ENCODE results near the gene BAIAP2. TPM values are rescaled to one million over a fixed set of nuclear protein-coding genes. Genes with fewer than 3 reads are reported as not detected.

BAIAP2 gene
- total RNA-seq, 1 donor from 2014 or later, result 119 TPM

DNA sequence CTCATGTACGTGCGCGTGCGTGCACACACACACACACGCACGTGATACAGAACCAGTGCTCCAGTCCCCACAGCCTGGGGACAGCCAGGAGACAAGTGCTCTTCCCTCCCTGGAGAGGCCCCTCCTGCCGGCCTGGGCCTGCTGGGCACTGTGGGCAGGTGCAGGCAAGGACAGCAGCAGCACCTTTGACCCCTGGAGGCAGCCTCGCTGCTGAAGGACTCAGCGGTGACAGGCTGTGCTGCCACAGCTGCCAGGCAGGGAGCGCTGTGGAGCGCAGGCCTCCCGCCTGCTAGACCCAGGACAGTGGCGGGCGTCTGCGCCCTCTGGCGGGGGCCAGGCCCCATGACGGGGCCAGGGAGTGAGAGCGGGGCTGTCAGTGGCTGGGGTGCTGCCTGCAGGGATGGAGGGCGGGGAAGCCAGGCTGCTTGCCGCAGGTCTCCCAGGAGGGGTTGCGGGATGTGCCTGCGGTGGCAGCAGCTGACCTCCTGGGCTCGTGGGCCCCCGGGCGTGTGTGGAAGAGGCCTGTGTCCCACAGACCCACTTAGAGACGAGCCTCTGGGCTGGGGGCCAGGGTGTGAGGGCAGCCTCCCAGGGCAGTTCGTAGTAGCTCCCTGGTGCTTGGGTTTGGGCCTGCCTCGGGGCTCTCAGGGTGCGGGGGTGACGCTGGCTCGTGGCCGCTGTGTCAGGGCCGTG, 66.8 kb downstream of the BAIAP2 start:
- Histone ChIP-seq H3K27ac (no peak overlapping the region), H3K9me3 (no peaks in the 10 kb centered on the region), H3K27me3 (ENCODE audit: low read depth) (no peaks in the 10 kb centered on the region), H3K4me1 (peaks cover 14% of the 10 kb centered on the region), H3K4me3 (no peak overlapping the region), H3K36me3 (peaks cover 72% of the 10 kb centered on the region)
- intact Hi-C loops (cut with DNase I), result no loop called here
- TF ChIP-seq, protein P1, sequence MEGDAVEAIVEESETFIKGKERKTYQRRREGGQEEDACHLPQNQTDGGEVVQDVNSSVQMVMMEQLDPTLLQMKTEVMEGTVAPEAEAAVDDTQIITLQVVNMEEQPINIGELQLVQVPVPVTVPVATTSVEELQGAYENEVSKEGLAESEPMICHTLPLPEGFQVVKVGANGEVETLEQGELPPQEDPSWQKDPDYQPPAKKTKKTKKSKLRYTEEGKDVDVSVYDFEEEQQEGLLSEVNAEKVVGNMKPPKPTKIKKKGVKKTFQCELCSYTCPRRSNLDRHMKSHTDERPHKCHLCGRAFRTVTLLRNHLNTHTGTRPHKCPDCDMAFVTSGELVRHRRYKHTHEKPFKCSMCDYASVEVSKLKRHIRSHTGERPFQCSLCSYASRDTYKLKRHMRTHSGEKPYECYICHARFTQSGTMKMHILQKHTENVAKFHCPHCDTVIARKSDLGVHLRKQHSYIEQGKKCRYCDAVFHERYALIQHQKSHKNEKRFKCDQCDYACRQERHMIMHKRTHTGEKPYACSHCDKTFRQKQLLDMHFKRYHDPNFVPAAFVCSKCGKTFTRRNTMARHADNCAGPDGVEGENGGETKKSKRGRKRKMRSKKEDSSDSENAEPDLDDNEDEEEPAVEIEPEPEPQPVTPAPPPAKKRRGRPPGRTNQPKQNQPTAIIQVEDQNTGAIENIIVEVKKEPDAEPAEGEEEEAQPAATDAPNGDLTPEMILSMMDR (IDR thresholded peaks at IDR 0.05), result peak; percentile 99
- DNase-seq (peak; percentile 89), ATAC-seq (peak; percentile 78 to 91)

DNA sequence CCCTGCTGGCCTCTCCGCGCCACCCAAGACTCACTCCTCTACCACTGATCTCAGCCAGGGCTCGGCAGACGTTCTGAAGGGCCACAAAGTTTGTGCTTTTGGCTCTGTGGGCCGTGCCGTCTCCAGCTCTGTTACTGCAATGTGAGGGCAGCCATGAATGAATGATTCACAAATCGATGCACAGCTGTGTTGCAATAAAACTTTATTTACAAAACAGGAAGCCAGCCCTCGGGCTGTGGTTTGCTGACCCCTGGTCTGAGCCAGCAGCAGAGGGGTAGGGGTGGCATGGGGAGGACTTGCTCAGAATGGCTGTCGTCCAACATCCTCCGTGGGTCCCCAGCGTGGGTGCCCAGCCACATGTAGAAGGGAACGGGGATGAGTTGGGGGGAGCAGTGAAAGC, 67.4 kb downstream of the BAIAP2 start:
- no peak for ATAC-seq
- no peaks in the 10 kb centered on the region for H3K27me3 ChIP-seq (ENCODE audit: low read depth)
- no peaks in the 10 kb centered on the region for H3K9me3 ChIP-seq
- no peak overlapping the region for H3K4me3 ChIP-seq
- intact Hi-C loops (cut with DNase I), result no loop called here
- TF ChIP-seq, protein P1 (IDR thresholded peaks at IDR 0.05), result no peak
- H3K27ac ChIP-seq, result no peak overlapping the region
- H3K4me1 ChIP-seq, result peaks cover 8% of the 10 kb centered on the region
- H3K36me3 ChIP-seq, result peaks cover 78% of the 10 kb centered on the region
- DNase-seq, result no peak

DNA sequence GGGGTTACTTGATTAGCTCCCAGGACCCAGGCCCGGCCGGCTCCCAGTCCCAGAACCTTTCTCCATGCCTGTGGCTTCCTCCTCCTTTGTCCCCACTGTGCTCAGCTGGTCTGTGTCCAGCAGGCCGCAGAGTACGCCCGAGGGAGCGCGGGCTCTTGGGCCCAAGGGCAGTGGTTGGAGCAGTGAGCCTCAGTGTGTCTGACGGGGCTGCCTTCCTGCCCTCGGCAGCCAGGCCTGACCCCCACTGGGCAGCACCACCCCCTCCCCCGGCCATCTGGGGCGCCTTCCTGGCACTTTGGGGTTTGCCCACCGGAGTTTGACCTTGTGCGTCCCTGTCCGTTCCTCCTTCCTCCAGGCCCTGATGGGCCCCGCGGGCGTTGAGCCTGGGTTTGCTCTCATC, 67.9 kb downstream of the BAIAP2 start:
- ATAC-seq (no peak), DNase-seq (no peak)
- H3K27ac ChIP-seq, result no peak overlapping the region
- no peaks in the 10 kb centered on the region for H3K27me3 ChIP-seq (ENCODE audit: low read depth)
- H3K4me3 ChIP-seq, result no peak overlapping the region
- peaks cover 84% of the 10 kb centered on the region for H3K36me3 ChIP-seq
- TF ChIP-seq, protein P1 (IDR thresholded peaks at IDR 0.05), result no peak
- no peaks in the 10 kb centered on the region for H3K9me3 ChIP-seq
- intact Hi-C loops (cut with DNase I), result no loop called here
- H3K4me1 ChIP-seq, result peaks cover 3% of the 10 kb centered on the region

DNA sequence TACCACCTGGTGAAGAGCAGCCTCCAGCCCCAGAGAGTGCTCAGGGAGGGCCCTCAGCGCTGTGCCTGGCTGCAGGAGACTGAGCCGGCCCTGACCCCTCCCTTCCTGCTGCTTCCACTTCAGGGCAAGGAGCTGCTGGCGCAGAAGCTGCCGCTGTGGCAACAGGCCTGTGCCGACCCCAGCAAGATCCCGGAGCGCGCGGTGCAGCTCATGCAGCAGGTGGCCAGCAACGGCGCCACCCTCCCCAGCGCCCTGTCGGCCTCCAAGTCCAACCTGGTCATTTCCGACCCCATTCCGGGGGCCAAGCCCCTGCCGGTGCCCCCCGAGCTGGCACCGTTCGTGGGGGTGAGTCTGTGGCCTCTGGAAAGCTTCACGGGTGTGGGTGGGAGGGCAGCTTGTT, 68.4 kb downstream of the BAIAP2 start:
- DNase-seq (no peak), ATAC-seq (no peak)
- intact Hi-C loops (cut with DNase I), result no loop called here
- H3K9me3 ChIP-seq, result no peaks in the 10 kb centered on the region
- H3K36me3 ChIP-seq, result peaks cover 89% of the 10 kb centered on the region
- no peak overlapping the region for H3K27ac ChIP-seq
- H3K4me1 ChIP-seq, result no peaks in the 10 kb centered on the region
- no peak overlapping the region for H3K4me3 ChIP-seq
- TF ChIP-seq, protein P1 (IDR thresholded peaks at IDR 0.05), result no peak
- no peaks in the 10 kb centered on the region for H3K27me3 ChIP-seq (ENCODE audit: low read depth)

DNA sequence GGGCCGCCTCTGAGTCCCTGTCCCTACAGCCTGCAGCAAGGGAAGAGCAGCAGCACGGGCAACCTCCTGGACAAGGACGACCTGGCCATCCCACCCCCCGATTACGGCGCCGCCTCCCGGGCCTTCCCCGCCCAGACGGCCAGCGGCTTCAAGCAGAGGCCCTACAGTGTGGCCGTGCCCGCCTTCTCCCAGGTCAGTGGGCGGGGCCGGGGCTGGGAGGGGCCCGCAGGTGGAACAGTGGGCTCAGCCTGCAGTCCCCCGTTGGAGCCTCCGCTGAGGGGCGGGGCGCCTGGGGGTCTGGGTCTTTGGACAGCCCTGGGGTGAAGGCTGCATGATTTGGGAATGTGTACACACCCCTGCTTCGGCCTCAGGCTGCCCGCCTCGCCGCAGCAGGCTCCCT, 71.8 kb downstream of the BAIAP2 start:
- H3K36me3 ChIP-seq, result peaks cover 94% of the 10 kb centered on the region
- ATAC-seq, result no peak
- no peak overlapping the region for H3K4me3 ChIP-seq
- DNase-seq, result no peak
- no peak overlapping the region for H3K27ac ChIP-seq
- intact Hi-C loops (cut with DNase I), result no loop called here
- no peaks in the 10 kb centered on the region for H3K27me3 ChIP-seq (ENCODE audit: low read depth)
- TF ChIP-seq, protein P1 (IDR thresholded peaks at IDR 0.05), result no peak
- no peaks in the 10 kb centered on the region for H3K4me1 ChIP-seq
- no peaks in the 10 kb centered on the region for H3K9me3 ChIP-seq

Data from lower lobe of right lung (tissue), 2 donors.